NCI-H82 treated with DMSO at 0.1 percent for 48 hours (cell line): Measurements from ENCODE around the gene ACSL1.
"Not testable (repeated sequence)": the region's sequence is repeated elsewhere in the genome, so short reads cannot be mapped to it uniquely, and the experiment has no call there.

Experiments used
- DNase-seq: peaks from one replicate; lab custom pipeline; 2025; ENCODE audit not compliant: unreplicated experiment; lab: John Stamatoyannopoulos, UW

Gene ACSL1

GRCh38 chr4:184757810-184758209, 68.0 kb downstream of the ACSL1 start:
- DNase-seq = no peak

DNA sequence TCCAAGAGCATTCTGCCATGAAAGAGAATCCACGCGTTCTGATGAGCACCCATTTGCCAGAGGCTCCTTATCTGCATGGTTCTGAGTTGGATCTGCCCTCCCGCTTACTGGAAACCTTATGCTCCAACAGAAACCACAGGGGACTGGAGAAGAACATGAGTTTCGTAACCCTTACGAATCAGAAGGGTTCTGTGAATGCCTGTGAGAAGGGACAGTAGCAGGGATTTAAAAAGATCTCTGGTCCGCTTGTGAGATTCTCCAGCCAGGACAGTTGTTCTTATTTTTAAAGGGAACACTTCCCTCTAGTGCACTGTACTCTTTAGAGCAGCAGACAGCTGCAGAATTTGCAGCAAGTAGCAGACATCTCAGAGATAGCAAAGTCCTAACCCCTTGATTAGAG, 69.4 kb downstream of the ACSL1 start:
- DNase-seq = no peak

DNA sequence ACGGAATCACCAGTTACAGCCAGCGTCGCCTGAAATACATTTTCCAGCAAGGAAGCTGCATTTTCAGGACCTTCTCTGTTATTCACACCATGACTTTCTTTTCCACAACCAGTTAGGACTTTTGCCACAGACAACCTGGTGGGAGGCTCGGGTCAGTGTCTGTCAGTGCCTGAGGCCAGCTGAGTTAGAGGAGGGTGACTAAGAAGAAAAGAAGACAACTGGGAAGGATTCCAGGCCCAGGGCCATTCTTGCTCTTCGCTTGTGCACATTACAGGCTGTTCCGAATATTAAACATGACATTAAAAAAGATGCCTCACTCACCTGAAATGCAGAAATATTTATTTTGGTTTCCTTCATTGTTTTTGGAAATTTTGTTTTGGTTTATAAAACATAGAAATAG, 70.5 kb downstream of the ACSL1 start:
- no peak for DNase-seq

GRCh38 chr4:184752496-184753275, 73.1 kb downstream of the ACSL1 start:
- DNase-seq = no peak

DNA sequence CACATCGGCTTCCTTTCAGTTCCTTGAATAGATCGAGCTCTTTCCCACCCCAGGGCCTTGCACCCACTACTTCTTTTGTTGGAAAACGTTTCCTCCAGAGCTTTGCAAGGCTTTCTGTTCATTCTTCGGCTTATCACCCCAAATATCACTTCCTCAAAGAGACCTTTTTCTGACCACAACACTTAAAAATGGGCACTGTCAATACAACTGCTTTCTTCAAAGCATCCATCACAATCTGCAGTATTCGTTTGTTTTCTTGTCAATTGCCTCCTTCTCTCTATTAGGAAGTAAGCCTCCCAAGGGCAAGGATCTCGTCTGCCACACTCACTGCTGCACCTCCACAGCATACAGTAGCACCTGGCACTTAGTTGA, 74.2 kb downstream of the ACSL1 start:
- DNase-seq = no peak

- DNase-seq = no peak
These were observed 74.7 kb downstream of the ACSL1 start for GRCh38 chr4:184750926-184751584.

- DNase-seq = no peak
These were observed 77.5 kb downstream of the ACSL1 start for GRCh38 chr4:184748251-184748652.

GRCh38 chr4:184747034-184747830, 78.5 kb downstream of the ACSL1 start:
- DNase-seq = no peak

DNA sequence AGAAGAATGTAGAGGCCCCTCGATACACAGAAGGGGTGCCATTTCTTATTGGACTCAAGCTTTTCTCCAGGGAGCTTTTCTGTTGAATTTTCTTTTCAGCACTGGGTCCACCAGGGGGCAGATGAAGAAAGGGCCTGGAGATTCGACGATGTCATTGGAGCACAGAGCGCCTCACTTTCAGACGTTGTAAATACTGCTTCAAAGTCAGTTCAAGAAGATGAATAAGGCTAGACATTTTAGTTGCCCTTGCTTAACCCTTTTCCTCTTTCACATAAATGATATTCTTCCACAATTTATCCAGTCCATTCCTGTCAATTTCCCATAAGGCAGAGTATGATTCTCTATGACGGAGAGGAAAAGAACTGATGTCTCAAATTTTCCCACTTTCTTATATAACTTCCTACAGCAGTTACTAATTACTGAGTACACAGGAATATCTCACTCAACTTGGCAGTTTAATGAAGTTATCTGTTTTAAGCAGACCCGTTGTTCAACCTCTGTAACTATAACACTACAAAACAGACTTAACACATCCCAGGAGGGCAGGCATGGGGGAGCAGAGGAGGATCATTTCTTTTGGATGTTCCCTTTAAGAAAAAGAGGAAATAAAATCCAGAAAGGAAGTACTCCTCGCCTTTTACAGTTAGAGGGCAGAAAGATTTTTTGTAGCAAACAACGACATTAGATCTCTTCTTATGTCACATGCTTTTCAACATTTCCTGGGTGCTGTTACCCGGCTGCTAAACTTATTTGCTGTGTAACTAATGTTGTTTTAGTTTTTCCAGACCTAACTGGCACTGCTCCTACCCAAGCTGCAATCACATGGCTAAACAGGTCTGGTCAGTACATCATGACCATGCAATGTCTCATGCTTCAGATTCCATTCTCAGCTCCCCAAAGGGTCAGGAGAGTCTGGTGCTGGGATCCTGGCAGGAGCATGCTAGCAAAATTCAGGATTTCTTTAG, 79.7 kb downstream of the ACSL1 start:
- peak; percentile 19 for DNase-seq

DNA sequence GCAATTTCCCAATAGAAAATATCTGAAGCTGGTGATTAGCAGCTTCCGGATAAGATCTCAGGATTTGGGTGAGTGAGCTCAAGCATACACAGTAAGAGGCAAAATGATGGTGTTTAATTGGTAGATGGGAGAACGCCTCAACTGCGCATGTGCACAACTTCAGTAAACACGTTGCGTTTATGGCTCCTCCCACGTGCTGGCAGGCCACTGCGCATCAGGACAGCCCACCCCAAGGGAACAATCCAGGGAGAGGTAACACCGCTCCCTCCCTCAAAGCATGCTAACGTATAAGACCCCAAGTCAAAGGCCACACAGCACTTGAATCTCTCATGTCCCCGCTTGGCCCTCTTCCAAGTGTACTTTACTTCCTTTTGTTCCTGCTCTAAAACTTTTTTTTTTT, 81.5 kb downstream of the ACSL1 start:
- no peak for DNase-seq

GRCh38 chr4:184743650-184744049, 82.1 kb downstream of the ACSL1 start:
- no peak for DNase-seq

DNA sequence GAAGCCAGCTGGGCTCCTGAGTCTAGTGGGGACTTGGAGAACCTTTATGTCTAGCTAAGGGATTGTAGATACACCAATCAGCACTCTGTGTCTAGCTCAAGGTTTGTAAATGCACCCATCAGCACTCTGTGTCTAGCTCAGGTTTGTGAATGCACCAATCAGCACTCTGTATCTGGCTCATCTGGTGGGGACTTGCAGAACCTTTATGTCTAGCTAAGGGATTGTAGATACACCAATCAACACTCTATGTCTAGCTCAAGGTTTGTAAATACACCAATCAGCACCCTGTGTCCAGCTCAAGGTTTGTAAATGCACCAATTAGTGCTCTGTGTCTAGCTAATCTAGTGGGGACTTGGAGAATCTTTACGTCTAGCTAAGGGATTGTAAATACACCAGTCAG, 84.1 kb downstream of the ACSL1 start:
- DNase-seq = not testable (repeated sequence)

GRCh38 chr4:184740980-184741391, 84.8 kb downstream of the ACSL1 start:
- DNase-seq = no peak

DNA sequence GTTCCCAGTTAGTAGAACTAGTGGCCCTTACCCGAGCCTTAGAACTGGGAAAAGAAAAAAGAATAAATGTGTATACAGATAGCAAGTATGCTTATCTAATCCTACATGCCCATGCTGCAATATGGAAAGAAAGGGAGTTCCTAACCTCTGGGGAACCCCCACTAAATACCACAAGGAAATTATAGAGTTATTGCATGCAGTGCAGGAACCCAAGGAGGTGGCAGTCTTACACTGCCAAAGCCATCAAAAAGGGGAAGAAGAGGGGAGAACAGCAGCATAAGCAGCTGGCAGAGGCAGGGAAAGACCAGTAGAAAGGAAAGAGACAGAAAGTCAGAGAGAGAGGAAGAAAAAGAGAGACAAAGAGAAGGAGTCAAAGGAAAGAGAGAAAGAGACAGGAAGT, 86.2 kb downstream of the ACSL1 start:
- not testable (repeated sequence) for DNase-seq

GRCh38 chr4:184734758-184735157, 91.0 kb downstream of the ACSL1 start:
- no peak for DNase-seq

DNA sequence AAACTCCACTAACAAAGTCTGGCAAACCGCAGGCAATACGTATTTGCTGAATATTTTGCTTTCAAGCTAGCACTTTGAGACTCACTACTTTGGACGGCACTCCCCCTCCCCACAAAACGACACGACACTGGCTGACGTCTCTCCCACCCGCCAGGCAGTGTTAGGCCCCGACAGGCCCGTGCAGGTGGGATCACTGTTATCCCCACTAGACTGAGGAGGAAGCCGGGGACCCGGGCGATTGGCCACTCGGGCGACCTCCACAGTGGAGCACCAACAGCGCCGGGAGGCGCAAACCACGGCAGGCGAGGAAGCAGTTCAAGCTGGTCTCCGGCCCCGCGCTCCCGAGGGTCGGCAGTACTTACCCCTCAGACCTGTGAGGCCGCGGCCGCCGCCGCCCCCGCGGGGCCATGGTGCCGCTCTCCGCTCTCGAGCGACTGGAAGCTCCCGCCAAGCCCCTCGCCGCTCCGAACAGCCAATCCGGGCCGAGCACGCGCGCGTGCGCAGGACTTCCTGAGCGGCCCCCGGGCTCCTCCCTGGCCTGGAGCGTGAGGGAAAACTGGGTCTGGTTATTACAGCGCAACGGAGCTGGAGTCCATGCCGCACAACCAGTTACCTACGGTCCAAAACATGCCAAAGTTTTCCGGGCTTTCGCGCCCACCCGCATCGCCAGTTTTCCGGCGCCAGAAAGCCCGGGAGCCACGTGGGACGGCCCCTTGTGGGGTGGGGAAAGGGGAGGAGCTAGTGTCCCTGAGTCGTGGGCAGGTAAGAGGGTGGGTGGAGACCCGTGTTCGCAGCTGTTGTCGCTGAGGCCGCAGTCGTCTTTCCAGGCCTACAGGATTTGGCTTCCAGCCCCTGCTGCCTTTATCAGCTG, 91.9 kb downstream of the ACSL1 start, which contains the start of gene CENPU:
CENPU (minus strand) TSS at position 443 of the 871 bp plus-strand sequence; CDS start at position 409, 34 bp downstream.
- DNase-seq = peak; percentile 95

DNA sequence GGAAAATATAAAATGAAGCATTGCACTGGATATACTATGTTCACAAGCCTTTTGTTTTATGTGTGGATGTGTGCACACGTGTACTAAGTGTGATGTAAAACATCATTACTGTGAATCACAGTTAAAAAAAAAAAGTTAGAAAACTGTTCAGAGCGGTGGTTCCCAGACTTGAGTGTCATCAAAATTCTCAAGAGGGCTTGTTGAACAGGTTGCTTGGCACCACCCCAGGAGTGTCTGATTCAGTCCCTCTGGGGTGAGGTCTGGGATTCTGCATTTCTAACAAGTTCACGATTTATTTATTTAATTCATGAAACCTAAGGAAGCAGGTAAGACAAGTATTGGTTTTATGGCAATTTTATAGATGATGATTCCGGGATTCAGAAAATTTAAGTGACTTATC, 93.6 kb downstream of the ACSL1 start:
- DNase-seq = no peak

GRCh38 chr4:184731056-184731455, 94.7 kb downstream of the ACSL1 start:
- no peak for DNase-seq

DNA sequence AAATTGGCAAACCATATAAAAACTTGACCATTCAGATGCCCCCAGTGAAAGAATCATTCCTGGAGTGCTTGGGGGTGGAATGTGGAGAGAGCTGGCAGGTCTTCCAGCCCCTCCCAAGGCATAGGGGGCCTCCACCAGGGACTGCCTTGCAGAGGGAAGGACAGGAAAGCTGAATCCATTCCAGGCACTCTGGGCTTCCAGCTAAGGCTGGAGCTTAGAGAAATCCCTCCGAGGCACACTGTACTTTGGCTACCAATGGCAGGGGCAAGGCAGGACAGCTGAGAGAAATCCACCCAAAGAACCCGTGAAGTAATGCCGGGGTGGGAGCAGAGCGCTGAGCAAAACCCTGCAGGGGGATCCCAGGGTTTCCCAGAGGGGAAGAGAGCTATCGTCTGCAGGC, 95.8 kb downstream of the ACSL1 start:
- DNase-seq = no peak

DNA sequence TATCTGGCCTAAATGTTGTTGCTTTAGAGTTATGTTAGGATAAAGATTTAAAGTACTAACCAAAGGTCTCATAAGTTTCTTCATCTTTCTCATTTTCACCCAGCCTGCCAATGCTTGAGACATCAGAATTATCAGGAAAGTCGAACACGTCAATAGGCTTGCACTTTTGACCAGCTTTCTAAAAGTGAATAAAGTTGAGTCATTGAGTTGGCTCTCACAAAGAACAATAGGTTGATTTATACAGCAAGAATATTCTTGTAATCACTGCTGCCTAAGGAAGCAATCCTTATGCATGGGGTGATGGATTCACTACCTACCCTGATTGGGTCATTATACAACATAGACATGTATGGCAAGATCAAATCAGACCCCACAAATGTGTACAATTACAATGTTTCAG, 96.9 kb downstream of the ACSL1 start:
- no peak for DNase-seq
